K562 (cell line): Measurements from ENCODE around the gene CDIPT. TPM values are rescaled to one million over a fixed set of nuclear protein-coding genes. Genes with fewer than 3 reads are reported as not detected.

Source experiments
- CREM ChIP-seq: IDR thresholded peaks from 2 replicates; pipeline ENCODE4 v1.6.1; 2014; ENCODE audit warnings: antibody characterized with exemption, low read depth
- EHMT2 ChIP-seq: fragments of 450-650 bp; IDR thresholded peaks from 2 replicates; pipeline ENCODE4 v1.6.1; 2018; ENCODE audit warnings: antibody characterized with exemption
- ETV5 ChIP-seq: sonication (generic); formaldehyde crosslinking; IDR thresholded peaks from 2 replicates; pipeline ENCODE4 v1.4.0; 2020; ENCODE audit warnings: low read depth, mild to moderate bottlenecking, missing genetic modification reagents
- HIVEP1 ChIP-seq: fragments of 250-450 bp; sonication (Bioruptor Pico); IDR thresholded peaks from 2 replicates; pipeline ENCODE4 v1.4.0; 2020; ENCODE audit warnings: mild to moderate bottlenecking
- HMG20B ChIP-seq: fragments of 250-450 bp; sonication (Bioruptor Pico); IDR thresholded peaks from 2 replicates; pipeline ENCODE4 v1.5.0; 2021; ENCODE audit warnings: mild to moderate bottlenecking
- HNRNPL ChIP-seq: fragments of 200-400 bp; formaldehyde crosslinking; IDR thresholded peaks from 2 replicates; pipeline ENCODE4 v1.6.1; 2017; ENCODE audit warnings: low read depth, mild to moderate bottlenecking, low read length
- KLF1 ChIP-seq: fragments of 450-650 bp; IDR thresholded peaks from 2 replicates; pipeline ENCODE4 v1.6.1; 2016; ENCODE audit warnings: missing genetic modification characterization, missing compliant biosample characterization
- MBD2 ChIP-seq: sonication (generic); IDR thresholded peaks from 2 replicates; pipeline ENCODE4 v1.6.1; 2016; ENCODE audit warnings: low read depth, borderline replicate concordance
- NR3C1 ChIP-seq: sonication (generic); formaldehyde crosslinking; IDR thresholded peaks from 2 replicates; pipeline ENCODE4 v1.8.1; 2022; ENCODE audit warnings: missing genetic modification reagents
- OTX1 ChIP-seq: fragments of 450-650 bp; formaldehyde crosslinking; IDR thresholded peaks from 2 replicates; pipeline ENCODE4 v1.4.0; 2022; ENCODE audit warnings: mild to moderate bottlenecking
- RHOXF2B ChIP-seq: fragments of 250-450 bp; sonication (Bioruptor Pico); conservative IDR thresholded peaks from 2 replicates; pipeline ENCODE4 v1.5.1; 2021
- SMAD4 ChIP-seq: fragments of 250-450 bp; sonication (Bioruptor Pico); conservative IDR thresholded peaks from 2 replicates; pipeline ENCODE4 v1.8.0; 2021; ENCODE audit warnings: inconsistent platforms, mild to moderate bottlenecking, moderate library complexity
- SMARCC2 ChIP-seq: fragments of 450-650 bp; IDR thresholded peaks from 2 replicates; pipeline ENCODE4 v1.6.1; 2017; ENCODE audit warnings: antibody characterized with exemption, moderate library complexity, mild to moderate bottlenecking, low read depth
- SRSF1 ChIP-seq: fragments of 200-400 bp; formaldehyde crosslinking; IDR thresholded peaks from 2 replicates; pipeline ENCODE4 v1.6.1; 2017; ENCODE audit warnings: mild to moderate bottlenecking, low read depth, low read length, moderate library complexity
- TCF7 ChIP-seq: sonication (generic); IDR thresholded peaks from 2 replicates; pipeline ENCODE4 v1.6.1; 2016; ENCODE audit warnings: antibody characterized with exemption, borderline replicate concordance
- TCFL5 ChIP-seq: fragments of 250-450 bp; sonication (Bioruptor Pico); conservative IDR thresholded peaks from 2 replicates; pipeline ENCODE4 v1.6.1; 2021; ENCODE audit warnings: mild to moderate bottlenecking, moderate library complexity, matching md5 sums
- TGIF2 ChIP-seq: sonication (generic); formaldehyde crosslinking; IDR thresholded peaks from 2 replicates; pipeline ENCODE4 v1.8.1; 2022; ENCODE audit warnings: mild to moderate bottlenecking, missing genetic modification reagents, moderate library complexity
- TRIM24 ChIP-seq, 2 experiments: fragments of 450-650 bp; IDR thresholded peaks; 2 replicates each; pipeline ENCODE4 v1.6.1; 2016
- ZFP36 ChIP-seq: fragments of 150-350 bp; IDR thresholded peaks from 2 replicates; pipeline ENCODE4 v1.6.1; 2018; ENCODE audit warnings: low read length, low read depth; ENCODE audit not compliant: partially characterized antibody
- ZNF76 ChIP-seq: fragments of 250-450 bp; sonication (Bioruptor Pico); IDR thresholded peaks from 2 replicates; pipeline ENCODE4 v1.4.0; 2020; ENCODE audit warnings: mild to moderate bottlenecking, moderate library complexity, borderline replicate concordance
- polyA plus RNA-seq, 8 experiments: library from polyadenylated mRNA; depleted of rRNA in 4 of 8; stranded (reverse) in 5 of 8; unstranded in 3 of 8; fragments of >200 nt; fragmentation: Nextera tagmentation in 2 of 8; fragmentation: Illumina TruSeq in 1 of 8; extraction: Ambion mirVana in 2 of 8; extraction: Trizol in 1 of 8; gene quantifications; 2 replicates each; pipeline versions ENCODE4 v1.2.1 to v1.2.3, GENCODE V29; 2011 to 2014; ENCODE audit warnings: inconsistent platforms in 1 of 8, missing spikeins in 1 of 8
- total RNA-seq, 7 experiments: library from RNA; depleted of rRNA in 6 of 7; stranded (reverse); fragments of >200 nt in 6 of 7; fragmentation: Illumina TruSeq in 2 of 7; extraction: Trizol in 2 of 7; gene quantifications; 2 replicates each; pipeline versions ENCODE4 v1.2.1 to v1.2.3, GENCODE V29; 2011 to 2021; ENCODE audit warnings: low replicate concordance in 1 of 7
- TF ChIP-seq, protein P1 (sequence below), 2 experiments: fragments of 200-800 bp in 1 of 2; sonication (Bioruptor generic) in 1 of 2; sonication (generic) in 1 of 2; formaldehyde crosslinking in 1 of 2; IDR thresholded peaks in 1 of 2; conservative IDR thresholded peaks in 1 of 2; 2 replicates each; pipeline versions ENCODE4 v1.5.0 to v1.6.1; 2016 to 2020; ENCODE audit warnings: missing compliant biosample characterization in 1 of 2, missing genetic modification characterization in 1 of 2, missing genetic modification reagents in 1 of 2
- TF ChIP-seq, protein P2 (sequence below): conservative IDR thresholded peaks from 2 replicates; pipeline ENCODE4 v1.6.1; 2011; ENCODE audit warnings: low read depth, mild to moderate bottlenecking, low read length; ENCODE audit not compliant: control insufficient read depth
- TF ChIP-seq, protein P3 (sequence below): fragments of 200-800 bp; sonication (Bioruptor generic); IDR thresholded peaks from 2 replicates; pipeline ENCODE4 v1.6.1; 2017; ENCODE audit warnings: missing genetic modification characterization, missing compliant biosample characterization
- TF ChIP-seq, protein P4 (sequence below): fragments of 450-650 bp; formaldehyde crosslinking; conservative IDR thresholded peaks from 2 replicates; pipeline ENCODE4 v1.4.0; 2022; ENCODE audit warnings: mild to moderate bottlenecking, missing genetic modification characterization

Gene CDIPT
- total and polyA plus RNA-seq, 9 of the 15 experiments (the other 6 are each of a cell fraction or from before 2014, with no cell fraction given), result 1.3 to 37.0 (median 23.0) TPM

DNA sequence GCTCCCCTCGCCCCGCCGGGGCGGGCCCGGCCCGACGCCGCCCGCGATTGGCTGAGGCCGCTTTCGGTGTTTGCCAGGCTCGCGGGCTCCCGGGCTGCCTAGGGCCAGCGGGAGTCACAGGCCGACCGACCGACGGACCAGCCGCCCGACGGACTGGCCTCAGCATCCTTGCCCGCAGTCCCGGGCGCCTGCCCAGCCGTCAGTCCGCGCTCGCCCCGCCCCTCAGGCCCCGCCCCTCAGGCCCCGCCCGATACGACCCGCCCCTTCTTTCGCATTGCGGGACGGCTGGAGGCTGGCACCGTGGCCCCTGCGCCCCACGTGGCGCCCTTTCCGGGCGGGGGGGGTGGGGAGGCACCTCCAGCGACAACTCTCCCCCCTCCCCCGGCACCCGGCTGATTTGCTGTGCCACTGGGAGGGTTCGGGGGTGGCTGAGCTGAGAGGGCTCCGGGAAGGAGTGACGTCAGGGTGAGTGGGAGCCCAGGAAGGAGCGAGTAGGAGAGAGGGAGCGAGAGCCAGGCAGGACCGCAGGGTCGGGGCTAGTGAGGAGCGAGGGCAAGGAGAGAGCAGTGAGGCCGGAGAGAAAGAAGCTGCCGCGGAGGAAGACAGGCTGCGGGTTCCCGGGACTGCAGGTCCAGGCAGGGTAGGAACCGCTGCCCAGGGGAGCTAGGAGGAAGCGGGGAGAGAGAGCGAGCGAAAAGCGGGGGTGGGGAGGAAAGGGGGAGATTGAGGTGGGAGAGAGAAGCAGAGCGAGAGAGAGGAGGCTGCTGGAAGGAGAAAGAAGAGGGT is 37.3 kb upstream of the CDIPT start, which contains the start of gene ASPHD1 (continued):
- TF ChIP-seq CREM, result peak; percentile 66; the same call in 1 of the 2 replicates
- no peak for TF ChIP-seq HIVEP1
- TF ChIP-seq TCFL5, result no peak
- TF ChIP-seq NR3C1, result peak; percentile 96
- TF ChIP-seq KLF1 (tag), result no peak
- no peak; the same call in 1 of the 2 replicates for TF ChIP-seq SMAD4 (CRISPR knock-in tag)
- 0 out of 2 replicates have a peak, but pooled peaks have one; percentile 47 for TF ChIP-seq HNRNPL
- TF ChIP-seq, protein P1, sequence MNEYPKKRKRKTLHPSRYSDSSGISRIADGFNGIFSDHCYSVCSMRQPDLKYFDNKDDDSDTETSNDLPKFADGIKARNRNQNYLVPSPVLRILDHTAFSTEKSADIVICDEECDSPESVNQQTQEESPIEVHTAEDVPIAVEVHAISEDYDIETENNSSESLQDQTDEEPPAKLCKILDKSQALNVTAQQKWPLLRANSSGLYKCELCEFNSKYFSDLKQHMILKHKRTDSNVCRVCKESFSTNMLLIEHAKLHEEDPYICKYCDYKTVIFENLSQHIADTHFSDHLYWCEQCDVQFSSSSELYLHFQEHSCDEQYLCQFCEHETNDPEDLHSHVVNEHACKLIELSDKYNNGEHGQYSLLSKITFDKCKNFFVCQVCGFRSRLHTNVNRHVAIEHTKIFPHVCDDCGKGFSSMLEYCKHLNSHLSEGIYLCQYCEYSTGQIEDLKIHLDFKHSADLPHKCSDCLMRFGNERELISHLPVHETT (CRISPR knock-in tag; conservative IDR thresholded peaks at IDR 0.05 in 1 of 2, IDR thresholded peaks at IDR 0.05 in 1 of 2), result peak in 1 of 2 experiments; percentile 84; a peak in 1 of 4 replicates
- TF ChIP-seq, protein P2, sequence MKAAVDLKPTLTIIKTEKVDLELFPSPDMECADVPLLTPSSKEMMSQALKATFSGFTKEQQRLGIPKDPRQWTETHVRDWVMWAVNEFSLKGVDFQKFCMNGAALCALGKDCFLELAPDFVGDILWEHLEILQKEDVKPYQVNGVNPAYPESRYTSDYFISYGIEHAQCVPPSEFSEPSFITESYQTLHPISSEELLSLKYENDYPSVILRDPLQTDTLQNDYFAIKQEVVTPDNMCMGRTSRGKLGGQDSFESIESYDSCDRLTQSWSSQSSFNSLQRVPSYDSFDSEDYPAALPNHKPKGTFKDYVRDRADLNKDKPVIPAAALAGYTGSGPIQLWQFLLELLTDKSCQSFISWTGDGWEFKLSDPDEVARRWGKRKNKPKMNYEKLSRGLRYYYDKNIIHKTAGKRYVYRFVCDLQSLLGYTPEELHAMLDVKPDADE, result peak; percentile 59; the same call in 1 of the 2 replicates
- TF ChIP-seq TRIM24 (IDR thresholded peaks at IDR 0.05), result no peak
- peak; percentile 81; the same call in 1 of the 2 replicates for TF ChIP-seq EHMT2
- no peak for TF ChIP-seq SRSF1
- TF ChIP-seq OTX1 (CRISPR knock-in tag), result peak; percentile 64; the same call in 1 of the 2 replicates
- TF ChIP-seq SMARCC2, result no peak
- TF ChIP-seq HMG20B (CRISPR knock-in tag), result no peak
- TF ChIP-seq ZNF76 (CRISPR knock-in tag), result no peak
- TF ChIP-seq RHOXF2B, result no peak
- TF ChIP-seq, protein P3, sequence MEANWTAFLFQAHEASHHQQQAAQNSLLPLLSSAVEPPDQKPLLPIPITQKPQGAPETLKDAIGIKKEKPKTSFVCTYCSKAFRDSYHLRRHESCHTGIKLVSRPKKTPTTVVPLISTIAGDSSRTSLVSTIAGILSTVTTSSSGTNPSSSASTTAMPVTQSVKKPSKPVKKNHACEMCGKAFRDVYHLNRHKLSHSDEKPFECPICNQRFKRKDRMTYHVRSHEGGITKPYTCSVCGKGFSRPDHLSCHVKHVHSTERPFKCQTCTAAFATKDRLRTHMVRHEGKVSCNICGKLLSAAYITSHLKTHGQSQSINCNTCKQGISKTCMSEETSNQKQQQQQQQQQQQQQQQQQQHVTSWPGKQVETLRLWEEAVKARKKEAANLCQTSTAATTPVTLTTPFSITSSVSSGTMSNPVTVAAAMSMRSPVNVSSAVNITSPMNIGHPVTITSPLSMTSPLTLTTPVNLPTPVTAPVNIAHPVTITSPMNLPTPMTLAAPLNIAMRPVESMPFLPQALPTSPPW (CRISPR knock-in tag), result peak; percentile 77
- TF ChIP-seq TGIF2 (CRISPR knock-in tag), result peak; percentile 97
- peak; percentile 64; the same call in 1 of the 2 replicates for TF ChIP-seq ETV5 (CRISPR knock-in tag)
- TF ChIP-seq TCF7, result no peak
- TF ChIP-seq, protein P4, sequence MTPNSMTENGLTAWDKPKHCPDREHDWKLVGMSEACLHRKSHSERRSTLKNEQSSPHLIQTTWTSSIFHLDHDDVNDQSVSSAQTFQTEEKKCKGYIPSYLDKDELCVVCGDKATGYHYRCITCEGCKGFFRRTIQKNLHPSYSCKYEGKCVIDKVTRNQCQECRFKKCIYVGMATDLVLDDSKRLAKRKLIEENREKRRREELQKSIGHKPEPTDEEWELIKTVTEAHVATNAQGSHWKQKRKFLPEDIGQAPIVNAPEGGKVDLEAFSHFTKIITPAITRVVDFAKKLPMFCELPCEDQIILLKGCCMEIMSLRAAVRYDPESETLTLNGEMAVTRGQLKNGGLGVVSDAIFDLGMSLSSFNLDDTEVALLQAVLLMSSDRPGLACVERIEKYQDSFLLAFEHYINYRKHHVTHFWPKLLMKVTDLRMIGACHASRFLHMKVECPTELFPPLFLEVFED (CRISPR knock-in tag), result 0 out of 2 replicates have a peak, but pooled peaks have one; percentile 14
- no peak for TF ChIP-seq MBD2
- no peak for TF ChIP-seq ZFP36
